K562 (cell line): Measurements from ENCODE around the gene CELF4. TPM values are rescaled to one million over a fixed set of nuclear protein-coding genes. Genes with fewer than 3 reads are reported as not detected.

Source experiments
- BRF1 ChIP-seq: IDR thresholded peaks from 3 replicates; pipeline ENCODE4 v1.6.1; 2011; ENCODE audit warnings: borderline replicate concordance, mild to moderate bottlenecking; ENCODE audit not compliant: insufficient read length; ENCODE audit errors: extremely low read depth
- DEAF1 ChIP-seq: fragments of 450-650 bp; formaldehyde crosslinking; IDR thresholded peaks from 2 replicates; pipeline ENCODE4 v1.4.0; 2020; ENCODE audit warnings: mild to moderate bottlenecking, moderate library complexity
- IRF9 ChIP-seq: fragments of 450-650 bp; IDR thresholded peaks from 2 replicates; pipeline ENCODE4 v1.6.1; 2016; ENCODE audit warnings: missing biosample characterization, missing genetic modification characterization
- KDM4B ChIP-seq, 2 experiments: fragments of 450-650 bp in 1 of 2; sonication (generic) in 1 of 2; IDR thresholded peaks; 2 replicates each; pipeline ENCODE4 v1.6.1; 2016 to 2017; ENCODE audit warnings: borderline replicate concordance in 2 of 2, antibody characterized with exemption in 1 of 2, low read depth in 1 of 2, mild to moderate bottlenecking in 1 of 2
- MYBL2 ChIP-seq, 2 experiments: fragments of 450-650 bp in 1 of 2; sonication (generic) in 1 of 2; formaldehyde crosslinking in 1 of 2; IDR thresholded peaks; 2 replicates each; pipeline versions ENCODE4 v1.6.1 to v1.8.1; 2017 to 2022; ENCODE audit warnings: borderline replicate concordance in 1 of 2, inconsistent platforms in 1 of 2, low read depth in 1 of 2, mild to moderate bottlenecking in 1 of 2, missing genetic modification reagents in 1 of 2, moderate library complexity in 1 of 2
- NCOR1 ChIP-seq: fragments of 450-650 bp; IDR thresholded peaks from 2 replicates; pipeline ENCODE4 v1.6.1; 2016; ENCODE audit warnings: mild to moderate bottlenecking, moderate library complexity
- SOX6 ChIP-seq: fragments of 450-650 bp; IDR thresholded peaks from 2 replicates; pipeline ENCODE4 v1.6.1; 2014; ENCODE audit warnings: mild to moderate bottlenecking
- SRSF3 ChIP-seq: fragments of 200-400 bp; formaldehyde crosslinking; IDR thresholded peaks from 2 replicates; pipeline ENCODE4 v1.6.1; 2016; ENCODE audit warnings: mild to moderate bottlenecking, low read length, moderate library complexity; ENCODE audit not compliant: insufficient read depth
- SUPT5H ChIP-seq: fragments of 450-650 bp; IDR thresholded peaks from 2 replicates; pipeline ENCODE4 v1.6.1; 2016
- TAF15 ChIP-seq: fragments of 200-400 bp; formaldehyde crosslinking; IDR thresholded peaks from 2 replicates; pipeline ENCODE4 v1.6.1; 2017; ENCODE audit warnings: mild to moderate bottlenecking, low read depth, low read length, moderate library complexity
- ZBTB43 ChIP-seq: sonication (generic); formaldehyde crosslinking; IDR thresholded peaks from 2 replicates; pipeline ENCODE4 v1.8.0; 2023; ENCODE audit warnings: mild to moderate bottlenecking, missing genetic modification reagents
- ZNF146 ChIP-seq: IDR thresholded peaks from one replicate; pipeline ENCODE4 v1.6.1; 2018; ENCODE audit warnings: missing compliant biosample characterization; ENCODE audit not compliant: unreplicated experiment
- ZNF175 ChIP-seq: fragments of 200-800 bp; sonication (Bioruptor generic); IDR thresholded peaks from 2 replicates; pipeline ENCODE4 v1.6.1; 2016; ENCODE audit warnings: low read depth, mild to moderate bottlenecking, missing genetic modification characterization, missing compliant biosample characterization
- ZNF79 ChIP-seq: fragments of 250-450 bp; sonication (Bioruptor Pico); IDR thresholded peaks from 2 replicates; pipeline ENCODE4 v1.4.0; 2020; ENCODE audit warnings: low read depth, mild to moderate bottlenecking, moderate library complexity
- polyA plus RNA-seq, 8 experiments: library from polyadenylated mRNA; depleted of rRNA in 4 of 8; stranded (reverse) in 5 of 8; unstranded in 3 of 8; fragments of >200 nt; fragmentation: Nextera tagmentation in 2 of 8; fragmentation: Illumina TruSeq in 1 of 8; extraction: Ambion mirVana in 2 of 8; extraction: Trizol in 1 of 8; gene quantifications; 2 replicates each; pipeline versions ENCODE4 v1.2.1 to v1.2.3, GENCODE V29; 2011 to 2014; ENCODE audit warnings: inconsistent platforms in 1 of 8, missing spikeins in 1 of 8
- total RNA-seq, 7 experiments: library from RNA; depleted of rRNA in 6 of 7; stranded (reverse); fragments of >200 nt in 6 of 7; fragmentation: Illumina TruSeq in 2 of 7; extraction: Trizol in 2 of 7; gene quantifications; 2 replicates each; pipeline versions ENCODE4 v1.2.1 to v1.2.3, GENCODE V29; 2011 to 2021; ENCODE audit warnings: low replicate concordance in 1 of 7
- TF ChIP-seq, protein P1 (sequence below): fragments of 450-650 bp; IDR thresholded peaks from 2 replicates; pipeline ENCODE4 v1.6.1; 2016; ENCODE audit warnings: mild to moderate bottlenecking
- TF ChIP-seq, protein P2 (sequence below): fragments of 450-650 bp; IDR thresholded peaks from 2 replicates; pipeline ENCODE4 v1.6.1; 2018; ENCODE audit not compliant: partially characterized antibody

Gene CELF4
- total and polyA plus RNA-seq, 9 of the 15 experiments (the other 6 are each of a cell fraction or from before 2014, with no cell fraction given) = 0.04 to 0.24 (median 0.07) TPM; not detected in 3

- TF ChIP-seq, protein P1, sequence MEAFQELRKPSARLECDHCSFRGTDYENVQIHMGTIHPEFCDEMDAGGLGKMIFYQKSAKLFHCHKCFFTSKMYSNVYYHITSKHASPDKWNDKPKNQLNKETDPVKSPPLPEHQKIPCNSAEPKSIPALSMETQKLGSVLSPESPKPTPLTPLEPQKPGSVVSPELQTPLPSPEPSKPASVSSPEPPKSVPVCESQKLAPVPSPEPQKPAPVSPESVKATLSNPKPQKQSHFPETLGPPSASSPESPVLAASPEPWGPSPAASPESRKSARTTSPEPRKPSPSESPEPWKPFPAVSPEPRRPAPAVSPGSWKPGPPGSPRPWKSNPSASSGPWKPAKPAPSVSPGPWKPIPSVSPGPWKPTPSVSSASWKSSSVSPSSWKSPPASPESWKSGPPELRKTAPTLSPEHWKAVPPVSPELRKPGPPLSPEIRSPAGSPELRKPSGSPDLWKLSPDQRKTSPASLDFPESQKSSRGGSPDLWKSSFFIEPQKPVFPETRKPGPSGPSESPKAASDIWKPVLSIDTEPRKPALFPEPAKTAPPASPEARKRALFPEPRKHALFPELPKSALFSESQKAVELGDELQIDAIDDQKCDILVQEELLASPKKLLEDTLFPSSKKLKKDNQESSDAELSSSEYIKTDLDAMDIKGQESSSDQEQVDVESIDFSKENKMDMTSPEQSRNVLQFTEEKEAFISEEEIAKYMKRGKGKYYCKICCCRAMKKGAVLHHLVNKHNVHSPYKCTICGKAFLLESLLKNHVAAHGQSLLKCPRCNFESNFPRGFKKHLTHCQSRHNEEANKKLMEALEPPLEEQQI = no peak
- TF ChIP-seq ZBTB43 = no peak
- TF ChIP-seq ZNF146 (CRISPR knock-in tag) = no peak
- no peak for TF ChIP-seq TAF15
- no peak for TF ChIP-seq NCOR1
- TF ChIP-seq, protein P2, sequence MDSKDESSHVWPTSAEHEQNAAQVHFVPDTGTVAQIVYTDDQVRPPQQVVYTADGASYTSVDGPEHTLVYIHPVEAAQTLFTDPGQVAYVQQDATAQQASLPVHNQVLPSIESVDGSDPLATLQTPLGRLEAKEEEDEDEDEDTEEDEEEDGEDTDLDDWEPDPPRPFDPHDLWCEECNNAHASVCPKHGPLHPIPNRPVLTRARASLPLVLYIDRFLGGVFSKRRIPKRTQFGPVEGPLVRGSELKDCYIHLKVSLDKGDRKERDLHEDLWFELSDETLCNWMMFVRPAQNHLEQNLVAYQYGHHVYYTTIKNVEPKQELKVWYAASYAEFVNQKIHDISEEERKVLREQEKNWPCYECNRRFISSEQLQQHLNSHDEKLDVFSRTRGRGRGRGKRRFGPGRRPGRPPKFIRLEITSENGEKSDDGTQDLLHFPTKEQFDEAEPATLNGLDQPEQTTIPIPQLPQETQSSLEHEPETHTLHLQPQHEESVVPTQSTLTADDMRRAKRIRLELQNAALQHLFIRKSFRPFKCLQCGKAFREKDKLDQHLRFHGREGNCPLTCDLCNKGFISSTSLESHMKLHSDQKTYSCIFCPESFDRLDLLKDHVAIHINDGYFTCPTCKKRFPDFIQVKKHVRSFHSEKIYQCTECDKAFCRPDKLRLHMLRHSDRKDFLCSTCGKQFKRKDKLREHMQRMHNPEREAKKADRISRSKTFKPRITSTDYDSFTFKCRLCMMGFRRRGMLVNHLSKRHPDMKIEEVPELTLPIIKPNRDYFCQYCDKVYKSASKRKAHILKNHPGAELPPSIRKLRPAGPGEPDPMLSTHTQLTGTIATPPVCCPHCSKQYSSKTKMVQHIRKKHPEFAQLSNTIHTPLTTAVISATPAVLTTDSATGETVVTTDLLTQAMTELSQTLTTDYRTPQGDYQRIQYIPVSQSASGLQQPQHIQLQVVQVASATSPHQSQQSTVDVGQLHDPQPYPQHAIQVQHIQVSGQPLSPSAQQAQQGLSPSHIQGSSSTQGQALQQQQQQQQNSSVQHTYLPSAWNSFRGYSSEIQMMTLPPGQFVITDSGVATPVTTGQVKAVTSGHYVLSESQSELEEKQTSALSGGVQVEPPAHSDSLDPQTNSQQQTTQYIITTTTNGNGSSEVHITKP = no peak
- no peak for TF ChIP-seq IRF9 (tag)
- TF ChIP-seq ZNF79 (CRISPR knock-in tag) = no peak
- TF ChIP-seq SOX6 = peak; percentile 56; the same call in 1 of the 2 replicates
- TF ChIP-seq BRF1 = no peak
- no peak for TF ChIP-seq SRSF3
- no peak for TF ChIP-seq KDM4B (IDR thresholded peaks at IDR 0.05; ENCODE audit: borderline replicate concordance in 2 of 2, low read depth in 1 of 2)
- TF ChIP-seq MYBL2 (IDR thresholded peaks at IDR 0.05; ENCODE audit: low read depth) = no peak
- no peak for TF ChIP-seq MYBL2 (CRISPR knock-in tag; IDR thresholded peaks at IDR 0.05; ENCODE audit: borderline replicate concordance)
- no peak for TF ChIP-seq SUPT5H
- TF ChIP-seq DEAF1 = no peak
- TF ChIP-seq ZNF175 (CRISPR knock-in tag) = no peak
Measured at GRCh38 chr18:37299471-37300304, 265.9 kb downstream of the CELF4 start (continued).
